Parathyroid adenoma (tissue), 2 donors: Measurements from ENCODE around the gene FAAP100.

Source experiments
- H2AFZ ChIP-seq: fragments of 300-600 bp; sonication (generic); one replicate; pipeline ENCODE4 v1.7.0; 2017; ENCODE audit warnings: antibody characterized with exemption, mild to moderate bottlenecking
- H3K27ac ChIP-seq: fragments of 300-600 bp; sonication (generic); one replicate; pipeline ENCODE4 v1.7.0; 2017
- H3K27me3 ChIP-seq: fragments of 300-600 bp; sonication (generic); one replicate; pipeline ENCODE4 v1.7.0; 2017; ENCODE audit warnings: low read length; ENCODE audit not compliant: control insufficient read depth, insufficient read depth
- H3K36me3 ChIP-seq: fragments of 300-600 bp; sonication (generic); one replicate; pipeline ENCODE4 v1.7.0; 2017; ENCODE audit warnings: low read length; ENCODE audit not compliant: control insufficient read depth, insufficient read depth
- H3K4me1 ChIP-seq: fragments of 300-600 bp; sonication (generic); one replicate; pipeline ENCODE4 v1.7.0; 2017; ENCODE audit warnings: control low read depth
- H3K4me2 ChIP-seq: fragments of 300-600 bp; sonication (generic); one replicate; pipeline ENCODE4 v1.7.0; 2017; ENCODE audit warnings: low read length
- H3K4me3 ChIP-seq: fragments of 300-600 bp; sonication (generic); one replicate; pipeline ENCODE4 v1.7.0; 2017; ENCODE audit warnings: low read depth, low read length
- H3K79me2 ChIP-seq: fragments of 300-600 bp; sonication (generic); one replicate; pipeline ENCODE4 v1.7.0; 2017; ENCODE audit warnings: control low read depth
- H3K9ac ChIP-seq: fragments of 300-600 bp; sonication (generic); one replicate; pipeline ENCODE4 v1.7.0; 2017; ENCODE audit warnings: mild to moderate bottlenecking
- H3K9me3 ChIP-seq: fragments of 300-600 bp; sonication (generic); one replicate; pipeline ENCODE4 v1.7.0; 2017; ENCODE audit warnings: low read length; ENCODE audit not compliant: control insufficient read depth
- TF ChIP-seq, protein P1 (sequence below): fragments of 300-600 bp; sonication (generic); IDR thresholded peaks from one replicate; pipeline ENCODE4 v1.7.0; 2017; ENCODE audit warnings: antibody characterized with exemption, mild to moderate bottlenecking
- donor health status: primary hyperparathyroidism.

Gene FAAP100

GRCh38 chr17:81573794-81574642, 21.9 kb upstream of the FAAP100 start:
- Histone ChIP-seq H3K27me3 (no peaks in the 10 kb centered on the region), H3K36me3 (no peaks in the 10 kb centered on the region)
- TF ChIP-seq, protein P1, sequence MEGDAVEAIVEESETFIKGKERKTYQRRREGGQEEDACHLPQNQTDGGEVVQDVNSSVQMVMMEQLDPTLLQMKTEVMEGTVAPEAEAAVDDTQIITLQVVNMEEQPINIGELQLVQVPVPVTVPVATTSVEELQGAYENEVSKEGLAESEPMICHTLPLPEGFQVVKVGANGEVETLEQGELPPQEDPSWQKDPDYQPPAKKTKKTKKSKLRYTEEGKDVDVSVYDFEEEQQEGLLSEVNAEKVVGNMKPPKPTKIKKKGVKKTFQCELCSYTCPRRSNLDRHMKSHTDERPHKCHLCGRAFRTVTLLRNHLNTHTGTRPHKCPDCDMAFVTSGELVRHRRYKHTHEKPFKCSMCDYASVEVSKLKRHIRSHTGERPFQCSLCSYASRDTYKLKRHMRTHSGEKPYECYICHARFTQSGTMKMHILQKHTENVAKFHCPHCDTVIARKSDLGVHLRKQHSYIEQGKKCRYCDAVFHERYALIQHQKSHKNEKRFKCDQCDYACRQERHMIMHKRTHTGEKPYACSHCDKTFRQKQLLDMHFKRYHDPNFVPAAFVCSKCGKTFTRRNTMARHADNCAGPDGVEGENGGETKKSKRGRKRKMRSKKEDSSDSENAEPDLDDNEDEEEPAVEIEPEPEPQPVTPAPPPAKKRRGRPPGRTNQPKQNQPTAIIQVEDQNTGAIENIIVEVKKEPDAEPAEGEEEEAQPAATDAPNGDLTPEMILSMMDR: no peak

GRCh38 chr17:81572563-81573168, 20.5 kb upstream of the FAAP100 start:
- H3K27me3 ChIP-seq: no peaks in the 10 kb centered on the region
- no peak overlapping the region for H3K9ac ChIP-seq
- H3K36me3 ChIP-seq: no peaks in the 10 kb centered on the region
- TF ChIP-seq, protein P1: no peak
- no peaks in the 10 kb centered on the region for H3K9me3 ChIP-seq
- H3K27ac ChIP-seq: no peak overlapping the region
- no peaks in the 10 kb centered on the region for H3K4me1 ChIP-seq
- H2AFZ ChIP-seq: no peak overlapping the region
- no peak overlapping the region for H3K4me3 ChIP-seq
- no peak overlapping the region for H3K4me2 ChIP-seq
- peaks cover 14% of the 10 kb centered on the region for H3K79me2 ChIP-seq

More at GRCh38 chr17:81573794-81574642, 21.9 kb upstream of the FAAP100 start:
- no peak overlapping the region for H3K4me3 ChIP-seq
- H3K9ac ChIP-seq: no peak overlapping the region
- H3K9me3 ChIP-seq: no peaks in the 10 kb centered on the region
- no peaks in the 10 kb centered on the region for H3K4me1 ChIP-seq
- H2AFZ ChIP-seq: no peak overlapping the region
- no peak overlapping the region for H3K4me2 ChIP-seq
- H3K79me2 ChIP-seq: peaks cover 23% of the 10 kb centered on the region
- H3K27ac ChIP-seq: no peak overlapping the region

DNA sequence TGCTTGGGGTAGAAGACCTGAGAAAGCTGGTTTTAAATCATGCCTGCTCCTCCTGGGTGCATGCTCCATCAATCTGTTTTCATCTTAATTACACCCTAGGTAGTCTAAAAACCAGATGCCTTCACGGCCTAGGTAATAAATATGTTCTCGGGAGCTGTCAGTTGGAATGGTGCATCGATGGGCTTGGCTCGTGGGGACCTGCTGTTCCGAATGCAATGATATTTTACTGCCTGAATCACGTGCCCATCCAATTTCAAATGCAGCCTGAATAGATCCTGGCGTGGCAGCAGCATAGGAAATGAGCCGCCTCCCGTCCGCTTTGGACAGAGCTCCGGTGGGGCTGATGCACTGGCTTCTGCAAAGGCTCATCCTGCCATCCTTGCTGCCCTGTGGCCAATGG, 18.8 kb upstream of the FAAP100 start:
- Histone ChIP-seq H3K9ac (no peak overlapping the region), H3K36me3 (no peaks in the 10 kb centered on the region), H3K27me3 (no peaks in the 10 kb centered on the region), H3K27ac (no peak overlapping the region), H2AFZ (no peak overlapping the region), H3K9me3 (no peaks in the 10 kb centered on the region), H3K4me1 (peaks cover 5% of the 10 kb centered on the region), H3K79me2 (peaks cover 10% of the 10 kb centered on the region), H3K4me3 (no peak overlapping the region), H3K4me2 (no peak overlapping the region)
- TF ChIP-seq, protein P1: no peak

DNA sequence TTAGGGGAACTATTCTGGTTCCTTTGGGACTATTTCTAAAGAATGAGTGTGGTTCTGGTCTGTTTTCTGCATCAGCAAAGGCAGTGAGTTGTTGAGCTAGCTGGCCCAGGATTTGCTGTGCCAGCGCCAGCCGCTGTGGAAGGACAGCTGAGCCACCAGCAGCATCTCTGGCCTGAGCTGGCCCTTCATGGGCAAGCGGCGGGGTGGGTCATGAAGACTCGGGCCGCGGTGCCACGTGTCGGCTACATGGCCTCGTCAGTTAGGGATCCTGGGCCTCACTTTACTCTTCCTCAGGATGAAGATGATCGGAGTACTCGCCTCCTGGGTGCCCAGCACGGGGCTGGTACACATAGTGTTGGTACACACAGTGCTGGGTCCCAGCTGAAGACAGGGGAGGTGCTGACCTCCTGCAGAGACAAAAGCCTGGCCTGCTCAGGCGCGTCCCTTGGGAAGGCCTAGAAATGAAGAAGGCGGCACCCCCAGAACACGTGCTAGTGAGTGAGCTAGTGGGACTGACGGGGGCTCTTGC, 17.9 kb upstream of the FAAP100 start:
- Histone ChIP-seq H3K9ac (no peak overlapping the region), H3K36me3 (no peaks in the 10 kb centered on the region), H3K4me2 (no peak overlapping the region), H3K4me3 (no peak overlapping the region), H3K4me1 (peaks cover 5% of the 10 kb centered on the region), H3K9me3 (no peaks in the 10 kb centered on the region), H3K79me2 (peaks cover 8% of the 10 kb centered on the region), H3K27ac (no peak overlapping the region), H2AFZ (no peak overlapping the region), H3K27me3 (no peaks in the 10 kb centered on the region)
- TF ChIP-seq, protein P1: no peak
